ENCODE results near the gene RCVRN.

The RCVRN gene

GRCh38 chr17:9905078-9905415, at the start of gene RCVRN:
TSS of gene RCVRN (minus strand) at chr17:9905271. CDS start at chr17:9905180, 91 bp downstream.
- DNase-seq = no peak

DNA sequence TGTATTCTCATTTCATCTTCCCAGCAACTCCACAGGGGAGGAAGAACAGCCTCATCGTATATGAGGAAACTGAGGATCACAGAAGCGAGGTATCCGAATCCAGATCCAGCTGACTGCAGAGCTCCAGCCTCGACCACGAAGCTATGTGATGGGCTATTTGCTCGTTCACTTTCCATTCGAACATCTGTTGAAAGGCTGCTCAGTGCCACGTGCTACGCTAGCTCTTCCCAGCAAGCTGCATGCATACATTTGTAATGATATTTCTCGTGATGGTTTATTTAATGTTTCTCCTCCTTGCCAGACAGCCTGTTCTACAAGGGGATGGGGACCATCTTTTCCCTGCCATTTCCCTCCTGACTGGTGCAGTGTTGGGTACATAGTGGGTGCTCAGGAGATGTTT, 48.4 kb upstream of the RCVRN start:
- no peak for DNase-seq

DNA sequence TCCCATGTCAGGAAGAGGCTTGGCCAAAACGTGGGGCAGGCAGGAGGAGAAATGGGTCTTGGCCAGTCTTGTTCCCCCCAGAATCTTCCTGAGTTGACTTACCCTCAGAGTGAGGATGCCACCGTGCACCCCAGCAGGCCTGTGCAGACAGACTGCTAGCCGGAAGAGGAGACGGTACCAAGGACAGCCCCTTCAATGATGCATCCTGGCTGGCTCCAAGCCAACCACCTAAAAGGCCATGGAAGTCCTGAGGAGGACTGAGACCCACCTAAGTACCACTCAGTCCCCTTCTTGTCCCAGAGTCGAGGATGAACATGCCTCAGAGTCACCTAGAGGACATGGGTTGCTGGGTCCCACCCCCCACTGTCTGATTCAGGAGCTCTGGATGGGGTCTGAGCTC, 46.7 kb upstream of the RCVRN start:
- DNase-seq = no peak

DNA sequence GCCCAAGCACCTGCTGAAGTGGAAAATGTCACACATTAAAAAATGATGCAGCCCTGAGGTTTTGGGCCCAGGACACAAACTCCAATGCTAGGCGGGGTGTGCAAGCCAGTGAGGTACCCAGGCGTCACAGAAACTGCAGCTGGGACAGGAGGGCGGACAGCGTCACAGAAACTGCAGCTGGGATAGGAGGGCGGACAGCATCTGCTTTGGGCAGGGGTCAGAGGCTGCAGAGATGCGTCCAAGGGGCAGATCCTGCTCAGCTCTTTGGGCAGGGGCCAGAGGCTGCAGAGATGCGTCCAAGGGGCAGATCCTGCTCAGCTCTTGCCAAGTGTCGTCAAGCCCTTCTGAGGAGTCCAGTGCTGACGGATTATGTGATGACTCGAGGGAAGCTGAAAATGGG, 43.9 kb upstream of the RCVRN start:
- no peak for DNase-seq

DNA sequence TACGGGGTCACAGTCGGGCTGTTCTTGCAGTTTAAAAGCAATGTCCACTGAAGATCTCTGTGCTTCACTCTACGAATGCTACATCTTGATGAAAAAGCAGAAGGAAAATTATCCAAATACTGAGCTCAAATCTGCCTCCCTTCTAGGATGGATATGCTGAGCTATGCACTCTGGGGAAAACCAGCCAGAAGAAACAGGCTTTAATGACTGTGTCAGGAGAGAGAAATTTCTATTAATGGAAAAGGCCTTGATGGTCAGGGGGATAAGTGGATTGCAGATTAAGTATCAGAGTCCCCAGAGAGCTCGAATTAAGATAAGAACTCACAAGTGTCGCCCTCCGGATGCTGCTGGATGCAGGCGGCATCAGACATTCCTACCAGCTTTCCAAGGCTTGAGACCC, 39.6 kb upstream of the RCVRN start:
- DNase-seq = no peak

GRCh38 chr17:9943343-9943742, 38.3 kb upstream of the RCVRN start:
- no peak for DNase-seq

- no peak for DNase-seq
Measured at GRCh38 chr17:9942885-9943284, 37.8 kb upstream of the RCVRN start.

- no peak for DNase-seq
Measured at GRCh38 chr17:9941305-9941704, 36.2 kb upstream of the RCVRN start.

DNA sequence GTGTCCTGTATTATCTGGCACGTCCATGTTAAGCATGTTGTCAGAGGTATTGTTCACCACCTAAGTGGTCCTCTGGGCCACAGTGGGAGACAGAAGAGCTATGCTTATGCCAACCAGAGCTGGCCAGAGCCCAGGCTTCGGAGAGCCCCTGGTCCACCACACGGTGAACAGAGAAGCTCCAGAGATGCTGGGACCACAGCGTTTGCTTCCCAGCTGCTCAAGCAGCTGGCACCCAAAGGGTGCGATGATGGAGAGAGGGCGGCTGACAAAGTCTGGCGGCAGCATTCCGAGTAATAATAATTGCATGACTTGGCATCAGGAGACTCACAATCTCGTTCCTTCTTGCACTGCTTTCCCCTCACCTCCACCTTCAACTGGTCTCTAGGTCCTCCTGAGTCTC, 35.8 kb upstream of the RCVRN start:
- no peak for DNase-seq

- no peak for DNase-seq
Measured at GRCh38 chr17:9938764-9939163, 33.7 kb upstream of the RCVRN start.

- DNase-seq = no peak
Measured at GRCh38 chr17:9937901-9938300, 32.8 kb upstream of the RCVRN start.

DNA sequence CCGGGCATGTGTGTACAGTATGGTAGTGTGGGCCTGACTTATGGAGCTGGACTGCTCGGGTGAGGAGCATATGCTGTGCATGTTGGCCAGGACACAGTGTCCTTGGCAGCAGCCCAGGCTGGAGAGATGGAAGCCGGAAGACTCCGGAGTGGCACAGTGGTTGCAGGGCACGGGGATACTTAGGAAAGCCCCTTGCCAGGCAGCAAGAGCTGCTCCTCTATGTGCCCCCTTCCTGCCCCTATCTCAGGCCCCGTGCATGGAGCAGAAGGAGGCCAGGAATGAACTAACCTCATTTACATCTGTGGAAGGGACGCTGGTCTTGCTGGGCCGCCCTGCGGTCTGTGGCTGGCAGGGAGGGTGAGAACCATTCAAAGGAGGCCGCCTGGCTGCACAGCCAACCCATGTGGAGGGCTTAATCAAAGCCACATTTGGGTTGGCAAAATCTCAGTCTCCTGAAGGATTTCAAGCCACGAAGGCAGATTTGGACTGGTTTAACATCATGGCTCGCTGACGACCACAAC, 32.2 kb upstream of the RCVRN start:
- no peak for DNase-seq

DNA sequence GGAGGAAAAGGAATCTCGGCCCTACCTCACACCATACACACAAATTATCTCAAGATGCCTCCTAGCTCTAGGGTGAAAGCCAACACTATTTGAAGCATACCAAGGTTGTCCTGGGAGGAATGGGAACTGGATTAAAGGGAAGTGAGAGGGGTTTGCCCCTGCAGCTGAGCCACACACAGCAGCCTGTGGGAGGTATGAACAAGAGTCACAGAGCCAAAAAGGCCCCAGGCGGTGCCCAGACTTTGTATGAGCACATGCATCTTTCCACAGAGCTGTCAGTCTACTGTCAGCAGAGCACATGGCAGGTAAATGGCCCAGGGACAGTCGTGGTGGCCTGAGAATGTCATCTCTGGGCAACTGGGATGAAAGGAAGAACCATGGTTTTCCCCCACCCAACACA, 31.0 kb upstream of the RCVRN start:
- DNase-seq = no peak

- no peak for DNase-seq
Measured at GRCh38 chr17:9935408-9935807, 30.3 kb upstream of the RCVRN start.

- no peak for DNase-seq
Measured at GRCh38 chr17:9934331-9934730, 29.3 kb upstream of the RCVRN start.

DNA sequence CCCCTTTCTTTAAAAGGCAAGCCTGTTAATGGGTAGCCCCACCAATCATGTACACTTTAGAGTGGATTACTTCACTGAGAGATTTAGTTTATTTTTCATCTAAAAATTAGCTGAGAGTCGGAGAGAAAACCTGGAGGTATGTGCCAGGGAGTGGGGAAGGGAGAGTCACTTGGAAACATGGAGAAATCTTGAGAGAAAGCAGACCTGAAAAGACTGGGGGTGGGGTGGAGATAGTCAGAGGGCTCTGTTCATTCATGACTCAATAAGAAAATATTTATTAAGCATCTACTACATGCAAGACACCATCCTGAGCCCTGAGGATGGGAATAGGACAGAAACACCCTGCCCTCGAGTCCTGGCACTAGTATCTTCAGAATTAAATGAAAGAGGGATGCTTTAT, 27.4 kb upstream of the RCVRN start:
- no peak for DNase-seq

DNA sequence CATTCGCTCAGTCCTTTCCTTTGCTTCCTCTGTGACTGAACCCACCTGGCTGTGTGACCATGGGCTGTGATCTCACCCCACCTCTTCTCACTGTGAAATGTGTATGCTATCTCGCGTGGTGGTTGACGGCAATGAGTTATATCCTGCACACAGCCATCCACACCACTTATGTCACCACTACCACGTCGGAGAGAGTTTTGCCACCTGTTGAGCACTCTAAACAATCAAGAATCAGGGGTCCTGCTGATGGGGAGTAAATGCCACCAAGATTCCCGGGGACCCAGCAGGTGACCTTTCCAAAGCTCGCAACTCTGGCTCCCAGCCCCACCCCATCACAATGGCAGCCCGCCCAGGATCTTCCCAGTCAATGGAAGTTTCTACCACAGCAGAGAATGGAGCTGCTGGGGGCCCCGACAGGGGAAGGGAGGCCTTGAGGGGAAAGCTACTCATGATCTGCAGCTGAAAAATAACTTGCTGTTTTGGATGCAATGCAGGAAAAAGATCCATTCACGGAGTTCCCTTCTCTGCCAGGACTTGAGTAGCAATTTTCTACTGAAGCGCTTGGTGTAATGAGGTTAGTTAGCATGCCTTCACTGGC, 26.2 kb upstream of the RCVRN start:
- DNase-seq = no peak

GRCh38 chr17:9929871-9930270, 24.8 kb upstream of the RCVRN start:
- DNase-seq = no peak

GRCh38 chr17:9928601-9929333, 23.7 kb upstream of the RCVRN start:
- no peak for DNase-seq

GRCh38 chr17:9926150-9926804, 21.2 kb upstream of the RCVRN start:
- no peak for DNase-seq

DNA sequence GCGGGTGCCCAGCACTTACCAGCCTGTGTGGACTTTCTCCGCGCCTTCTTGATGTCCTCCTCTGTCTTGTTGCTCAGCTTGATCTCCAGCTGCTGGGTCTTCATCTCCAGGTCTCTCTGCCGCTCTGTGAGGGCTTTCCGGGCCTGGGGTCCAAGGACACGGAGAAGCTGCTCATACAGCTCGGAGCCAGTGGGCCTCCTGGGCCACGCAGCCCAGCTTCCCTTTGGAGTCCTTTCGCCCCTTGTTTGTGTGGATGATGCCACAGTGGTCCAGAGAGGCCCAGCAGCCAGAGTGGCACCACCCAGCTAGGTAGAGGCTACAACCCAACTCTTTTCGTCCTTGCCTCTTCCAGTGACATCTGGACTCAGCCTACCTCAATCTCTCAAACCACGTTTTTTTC, 20.4 kb upstream of the RCVRN start:
- DNase-seq = no peak

DNA sequence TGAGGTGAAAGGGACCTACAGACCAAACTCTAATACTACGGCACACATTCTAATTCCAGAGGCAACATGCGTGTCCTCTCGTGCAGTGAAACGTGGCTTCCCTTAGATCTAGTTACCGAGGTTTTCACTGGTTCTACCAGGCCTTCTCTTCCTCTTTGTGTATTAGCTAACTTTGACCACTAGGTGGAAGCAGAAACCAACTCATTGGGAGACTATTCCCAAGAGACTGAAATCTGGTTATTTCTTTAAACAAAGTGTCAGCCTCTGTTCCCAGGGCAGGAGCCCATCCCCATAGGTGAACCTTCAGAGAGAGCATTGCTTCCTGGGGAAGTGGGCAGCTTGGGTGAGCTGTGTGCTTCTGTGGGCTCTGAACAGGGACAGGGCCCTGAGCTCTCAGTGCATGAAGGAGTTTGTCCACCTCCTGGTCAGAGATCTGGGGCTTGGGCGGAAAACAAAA, 19.7 kb upstream of the RCVRN start:
- DNase-seq = peak; percentile 8

GRCh38 chr17:9922012-9922848, 17.2 kb upstream of the RCVRN start:
- DNase-seq = no peak

Data from COR-L47 (cell line).